Type B pancreatic cell (in vitro differentiated cells): ENCODE measurements around the gene SOCS7. TPM values are rescaled to one million over a fixed set of nuclear protein-coding genes. Genes with fewer than 3 reads are reported as not detected.
"Not testable (repeated sequence)": the region's sequence is repeated elsewhere in the genome, so short reads cannot be mapped to it uniquely, and the experiment has no call there.

Experiments used
- DNase-seq: peaks from one replicate; pipeline ENCODE4 v3.0.0; 2021; ENCODE audit warnings: mixed read lengths; ENCODE audit not compliant: unreplicated experiment; ENCODE audit errors: extremely low spot score
- H3K27ac Mint-ChIP-seq: 2 replicates; pipeline ENCODE4 v1.8.0; 2021; ENCODE audit warnings: mild to moderate bottlenecking, mixed read lengths
- H3K27me3 Mint-ChIP-seq: 2 replicates; pipeline ENCODE4 v1.8.0; 2021; ENCODE audit warnings: mixed read lengths
- H3K36me3 Mint-ChIP-seq: 2 replicates; pipeline ENCODE4 v1.8.0; 2021; ENCODE audit warnings: mixed read lengths
- H3K4me1 Mint-ChIP-seq: one replicate; pipeline ENCODE4 v1.8.0; 2021; ENCODE audit warnings: mixed read lengths; ENCODE audit not compliant: unreplicated experiment
- H3K4me3 Mint-ChIP-seq: 2 replicates; pipeline ENCODE4 v1.8.0; 2021; ENCODE audit warnings: mild to moderate bottlenecking, mixed read lengths
- H3K9me3 Mint-ChIP-seq: 2 replicates; pipeline ENCODE4 v1.8.0; 2021; ENCODE audit warnings: mixed read lengths
- CTCF ChIP-seq: fragments of 200-600 bp; sonication (generic); conservative IDR thresholded peaks from 2 replicates; pipeline ENCODE4 v1.5.0; 2021; ENCODE audit warnings: antibody characterized with exemption, mild to moderate bottlenecking
- total RNA-seq: library from RNA; stranded (reverse); gene quantifications from 2 replicates; pipeline ENCODE4 v1.2.1, GENCODE V29; 2021; ENCODE audit warnings: low replicate concordance

The SOCS7 gene
- total RNA-seq, 1 donor from 2014 or later: 25.8 TPM

GRCh38 chr17:38431346-38432145 is 79.9 kb downstream of the SOCS7 start:
- Mint-ChIP-seq H3K9me3 (no peaks in the 10 kb centered on the region), H3K36me3 (peaks cover 5% of the 10 kb centered on the region), H3K27ac (no peak overlapping the region), H3K4me1 (peaks cover 42% of the 10 kb centered on the region), H3K27me3 (peaks cover 8% of the 10 kb centered on the region), H3K4me3 (peak overlapping the region; percentile 30)
- no peak for TF ChIP-seq CTCF
- DNase-seq: no peak

GRCh38 chr17:38434178-38434665 is 82.6 kb downstream of the SOCS7 start:
- Mint-ChIP-seq H3K27me3 (peaks cover 4% of the 10 kb centered on the region), H3K9me3 (no peaks in the 10 kb centered on the region), H3K36me3 (peaks cover 7% of the 10 kb centered on the region), H3K4me3 (no peak overlapping the region), H3K4me1 (peaks cover 44% of the 10 kb centered on the region), H3K27ac (no peak overlapping the region)
- DNase-seq: no peak
- TF ChIP-seq CTCF: no peak

- H3K36me3 Mint-ChIP-seq: peaks cover 4% of the 10 kb centered on the region
- H3K9me3 Mint-ChIP-seq: no peaks in the 10 kb centered on the region
- no peak for DNase-seq
- H3K27me3 Mint-ChIP-seq: no peaks in the 10 kb centered on the region
- no peak overlapping the region for H3K4me3 Mint-ChIP-seq
- TF ChIP-seq CTCF: no peak
- H3K27ac Mint-ChIP-seq: no peak overlapping the region
- H3K4me1 Mint-ChIP-seq: peaks cover 31% of the 10 kb centered on the region
Measured at GRCh38 chr17:38435795-38436194, 84.2 kb downstream of the SOCS7 start.

GRCh38 chr17:38436386-38436785 is 84.7 kb downstream of the SOCS7 start:
- H3K27ac Mint-ChIP-seq: no peak overlapping the region
- H3K27me3 Mint-ChIP-seq: no peaks in the 10 kb centered on the region
- DNase-seq: no peak
- no peak overlapping the region for H3K4me3 Mint-ChIP-seq
- H3K4me1 Mint-ChIP-seq: peaks cover 29% of the 10 kb centered on the region
- no peak for TF ChIP-seq CTCF
- H3K9me3 Mint-ChIP-seq: no peaks in the 10 kb centered on the region
- H3K36me3 Mint-ChIP-seq: peaks cover 4% of the 10 kb centered on the region

- H3K27me3 Mint-ChIP-seq, H3K9me3 Mint-ChIP-seq, DNase-seq, H3K36me3 Mint-ChIP-seq, H3K27ac Mint-ChIP-seq, H3K4me3 Mint-ChIP-seq: not testable (repeated sequence)
- peaks cover 34% of the 10 kb centered on the region for H3K4me1 Mint-ChIP-seq
Measured at GRCh38 chr17:38437313-38437712, 85.7 kb downstream of the SOCS7 start.

- Mint-ChIP-seq H3K27me3 (no peaks in the 10 kb centered on the region), H3K27ac (no peak overlapping the region), H3K9me3 (no peaks in the 10 kb centered on the region), H3K4me1 (peaks cover 41% of the 10 kb centered on the region), H3K36me3 (peaks cover 4% of the 10 kb centered on the region), H3K4me3 (no peak overlapping the region)
- no peak for DNase-seq
- no peak for TF ChIP-seq CTCF
Measured at GRCh38 chr17:38439436-38439835, 87.8 kb downstream of the SOCS7 start.
